Gastroesophageal sphincter (tissue), 4 donors: Measurements from ENCODE around the gene EIF6. TPM values are rescaled to one million over a fixed set of nuclear protein-coding genes. Genes with fewer than 3 reads are reported as not detected.

Experiments
- ATAC-seq: fragments of 150-250 bp; one replicate; pipeline ENCODE4 v1.9.1; 2016; ENCODE audit warnings: mild to moderate bottlenecking, moderate library complexity
- H3K27ac ChIP-seq, 4 donors: fragments of 200-600 bp; sonication (generic) in 3 of 4; 1 replicate in 3 of 4; 2 replicates in 1 of 4; pipeline ENCODE4 v1.5.1; 2016 to 2019
- H3K27me3 ChIP-seq: fragments of 200-600 bp; sonication (generic); one replicate; pipeline ENCODE4 v1.5.1; 2019
- H3K36me3 ChIP-seq, 2 donors: fragments of 200-600 bp; sonication (generic); one replicate each; pipeline ENCODE4 v1.5.1; 2019; ENCODE audit warnings: control low read depth in 1 of 2
- H3K4me1 ChIP-seq, 3 donors: fragments of 200-600 bp; sonication (generic); 1 replicate in 2 of 3; 2 replicates in 1 of 3; pipeline ENCODE4 v1.5.1; 2016 to 2019; ENCODE audit warnings: control low read depth in 2 of 3
- H3K4me3 ChIP-seq, 2 donors: fragments of 200-600 bp; sonication (generic); one replicate each; pipeline ENCODE4 v1.5.1; 2019; ENCODE audit warnings: mild to moderate bottlenecking in 1 of 2, moderate library complexity in 1 of 2
- H3K9me3 ChIP-seq, 3 donors: fragments of 200-600 bp; sonication (generic); one replicate each; pipeline ENCODE4 v1.5.1; 2017 to 2019; ENCODE audit warnings: control low read depth in 2 of 3
- CTCF ChIP-seq, 4 experiments: fragments of 200-600 bp in 2 of 4; fragments of 450-650 bp in 2 of 4; sonication (generic) in 1 of 4; IDR thresholded peaks; one replicate each; pipeline ENCODE4 v1.5.1; 2017 to 2019; ENCODE audit warnings: antibody characterized with exemption in 4 of 4, mild to moderate bottlenecking in 2 of 4, moderate library complexity in 2 of 4
- EP300 ChIP-seq: sonication (generic); formaldehyde crosslinking; IDR thresholded peaks from one replicate; pipeline ENCODE4 v1.6.1; 2017; ENCODE audit warnings: antibody characterized with exemption, mild to moderate bottlenecking
- POLR2A ChIP-seq, 2 donors: fragments of 450-650 bp; IDR thresholded peaks; one replicate each; pipeline ENCODE4 v1.6.1; 2017; ENCODE audit warnings: antibody characterized with exemption in 2 of 2, mild to moderate bottlenecking in 2 of 2, moderate library complexity in 1 of 2
- POLR2AphosphoS5 ChIP-seq: sonication (generic); formaldehyde crosslinking; IDR thresholded peaks from one replicate; pipeline ENCODE4 v1.6.1; 2017; ENCODE audit warnings: antibody characterized with exemption
- WGBS, 2 donors: methylation state at CpG; one replicate each; pipeline ENCODE4 v1.1.5; 2018; ENCODE audit warnings: low coverage in 1 of 2; 5-methylcytosine and 5-hydroxymethylcytosine counted together
- total RNA-seq, 4 donors: library from RNA; depleted of rRNA; stranded (reverse); fragments of >200 nt; gene quantifications; one replicate each; pipeline ENCODE4 v1.1.0, GENCODE V29; 2016

Gene EIF6
- total RNA-seq, 4 donors from 2014 or later = 66.0 to 92.4 (median 80.8) TPM

- no peaks in the 10 kb centered on the region for H3K9me3 ChIP-seq
- H3K36me3 ChIP-seq = peaks cover 0 to 14% of the 10 kb centered on the region in 2 donors
- no peaks in the 10 kb centered on the region for H3K27me3 ChIP-seq
- H3K27ac ChIP-seq = peak overlapping the region in 3 of 4 donors; percentile 51 to 61 (median 58)
- H3K4me1 ChIP-seq = peaks cover 6 to 63% (median 20%) of the 10 kb centered on the region in 3 donors
- TF ChIP-seq CTCF (IDR thresholded peaks at IDR 0.05) = peak in 3 of 4 experiments; percentile 40 to 64 (median 45)
- no peak for TF ChIP-seq EP300
- TF ChIP-seq POLR2AphosphoS5 = no peak
- no peak for TF ChIP-seq POLR2A (IDR thresholded peaks at IDR 0.05)
- ATAC-seq = peak; percentile 58
- 39% methylated on average over 3 of the region's 4 CpGs; no CpG with 5 or more reads in 1 of the 2 donors for WGBS, 2 donors
- H3K4me3 ChIP-seq = no peak overlapping the region
Observed at GRCh38 chr20:35306931-35307517, 22.5 kb upstream of the EIF6 start.

GRCh38 chr20:35305682-35306556, 21.3 kb upstream of the EIF6 start:
- peaks cover 6 to 70% (median 20%) of the 10 kb centered on the region in 3 donors for H3K4me1 ChIP-seq
- H3K27me3 ChIP-seq = no peaks in the 10 kb centered on the region
- peak overlapping the region in 2 of 4 donors; percentile 51 to 58 for H3K27ac ChIP-seq
- 68 to 86% methylated on average over 6 to 9 of the region's 12 CpGs for WGBS, 2 donors
- H3K9me3 ChIP-seq = no peaks in the 10 kb centered on the region
- ATAC-seq = peak; percentile 75
- H3K4me3 ChIP-seq = no peak overlapping the region
- peaks cover 0 to 9% of the 10 kb centered on the region in 2 donors for H3K36me3 ChIP-seq
- peak; percentile 50 for TF ChIP-seq POLR2AphosphoS5
- no peak for TF ChIP-seq CTCF (IDR thresholded peaks at IDR 0.05)
- no peak for TF ChIP-seq EP300
- no peak for TF ChIP-seq POLR2A (IDR thresholded peaks at IDR 0.05)

GRCh38 chr20:35304956-35305355, 20.4 kb upstream of the EIF6 start:
- TF ChIP-seq EP300 (no peak), POLR2A (IDR thresholded peaks at IDR 0.05) (no peak)
- no peak overlapping the region for H3K27ac ChIP-seq
- peaks cover 6 to 70% (median 20%) of the 10 kb centered on the region in 3 donors for H3K4me1 ChIP-seq

DNA sequence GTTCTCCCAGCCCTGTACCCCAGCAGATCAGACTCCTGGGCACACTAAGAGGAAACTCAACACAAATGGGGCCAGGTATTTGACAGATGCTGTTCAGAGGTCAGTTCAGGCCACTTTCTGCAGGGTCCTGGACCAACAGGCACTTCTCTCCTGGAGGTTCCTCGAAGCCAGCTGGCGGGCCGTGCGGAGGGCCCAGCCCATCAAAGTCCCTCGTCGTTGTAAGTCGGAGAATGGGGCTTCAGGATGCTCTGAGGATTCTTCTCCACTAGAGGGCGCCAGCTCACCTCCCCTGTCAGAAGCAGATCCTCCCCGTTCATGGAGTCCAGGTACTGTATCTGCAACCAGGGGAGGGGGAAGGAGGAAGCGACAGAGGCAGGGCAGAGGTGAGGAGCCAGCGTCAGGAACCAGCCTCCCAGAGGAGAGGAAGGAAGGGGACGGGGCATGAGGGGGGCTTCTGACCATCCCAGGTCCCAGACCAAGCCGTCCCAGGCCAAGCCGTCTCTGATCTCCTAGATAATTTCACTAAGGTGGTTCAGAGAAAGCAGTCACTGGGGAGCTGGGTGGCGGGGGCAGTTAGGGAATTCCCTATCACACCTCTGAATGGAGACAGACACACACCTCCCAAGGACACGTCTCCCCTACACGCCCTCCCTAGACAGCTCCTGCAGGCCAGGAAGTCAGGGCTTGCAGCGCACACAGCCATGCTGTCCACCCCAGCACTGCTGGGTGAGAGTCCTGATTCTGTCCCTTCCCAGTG, 19.3 kb upstream of the EIF6 start:
- peak; percentile 55 for ATAC-seq
- H3K4me3 ChIP-seq = no peak overlapping the region
- H3K4me1 ChIP-seq = peaks cover 6 to 68% (median 20%) of the 10 kb centered on the region in 3 donors
- peaks cover 0 to 9% of the 10 kb centered on the region in 2 donors for H3K36me3 ChIP-seq
- H3K9me3 ChIP-seq = no peaks in the 10 kb centered on the region
- no peaks in the 10 kb centered on the region for H3K27me3 ChIP-seq
- peak overlapping the region in 2 of 4 donors; percentile 7 to 49 for H3K27ac ChIP-seq
- TF ChIP-seq POLR2AphosphoS5 (no peak), EP300 (no peak), CTCF (IDR thresholded peaks at IDR 0.05) (peak in 3 of 4 experiments; percentile 91 to 92 (median 92)), POLR2A (IDR thresholded peaks at IDR 0.05) (no peak)
- WGBS, 2 donors = 85% methylated on average over 4 of the region's 18 CpGs; no CpG with 5 or more reads in 1 of the 2 donors

More at GRCh38 chr20:35304956-35305355, 20.4 kb upstream of the EIF6 start:
- 100% methylated on average over 4 of the region's 6 CpGs; no CpG with 5 or more reads in 1 of the 2 donors for WGBS, 2 donors
- H3K27me3 ChIP-seq = no peaks in the 10 kb centered on the region
- no peak overlapping the region for H3K4me3 ChIP-seq
- peaks cover 0 to 9% of the 10 kb centered on the region in 2 donors for H3K36me3 ChIP-seq
- no peak for ATAC-seq
- H3K9me3 ChIP-seq = no peaks in the 10 kb centered on the region

GRCh38 chr20:35303382-35303734, 18.8 kb upstream of the EIF6 start:
- H3K36me3 ChIP-seq = peaks cover 0 to 9% of the 10 kb centered on the region in 2 donors
- peaks cover 6 to 63% (median 20%) of the 10 kb centered on the region in 3 donors for H3K4me1 ChIP-seq
- 80 to 93% methylated on average over 2 of the region's 11 CpGs for WGBS, 2 donors
- H3K27ac ChIP-seq = peak overlapping the region in 2 of 4 donors; percentile 7 to 49
- H3K27me3 ChIP-seq = no peaks in the 10 kb centered on the region
- TF ChIP-seq CTCF (IDR thresholded peaks at IDR 0.05) (no peak), POLR2A (IDR thresholded peaks at IDR 0.05) (no peak), POLR2AphosphoS5 (no peak), EP300 (no peak)
- ATAC-seq = no peak
- H3K9me3 ChIP-seq = no peaks in the 10 kb centered on the region
- H3K4me3 ChIP-seq = no peak overlapping the region
